HepG2 (cell line): ENCODE measurements around the gene MSL3B.
A peak's percentile ranks its signal among the peaks of the same experiment; 100 is the strongest.

ENCODE experiments used
- AKAP8 ChIP-seq: sonication (generic); formaldehyde crosslinking; IDR thresholded peaks from 2 replicates; pipeline ENCODE4 v1.5.1; 2020; ENCODE audit warnings: mild to moderate bottlenecking, missing genetic modification reagents
- POLR2A ChIP-seq, 2 experiments: IDR thresholded peaks; 2 replicates each; pipeline ENCODE4 v1.6.1; 2011; ENCODE audit warnings: low read depth in 2 of 2, low read length in 2 of 2, mild to moderate bottlenecking in 1 of 2, moderate library complexity in 1 of 2; ENCODE audit not compliant: insufficient read depth in 1 of 2
- ZNF589 ChIP-seq: sonication (generic); formaldehyde crosslinking; conservative IDR thresholded peaks from 2 replicates; pipeline ENCODE4 v1.8.0; 2022; ENCODE audit warnings: mild to moderate bottlenecking, moderate library complexity, missing genetic modification reagents
- TF ChIP-seq, protein P1 (sequence below), 2 experiments: IDR thresholded peaks; 2 replicates each; pipeline ENCODE4 v1.6.1; 2011 to 2012; ENCODE audit warnings: low read length in 2 of 2, borderline replicate concordance in 1 of 2, low read depth in 1 of 2, mild to moderate bottlenecking in 1 of 2, moderate library complexity in 1 of 2

GRCh38 chr2:233838726-233839446 is 29.3 kb downstream of the MSL3B start:
- no peak for TF ChIP-seq ZNF589
- TF ChIP-seq POLR2A (IDR thresholded peaks at IDR 0.05; ENCODE audit: insufficient read depth in 1 of 2, low read depth in 2 of 2, low read length in 2 of 2): 0 out of 4 replicates have a peak, but pooled peaks of 1 of the 2 experiments have one; percentile 8
- TF ChIP-seq AKAP8 (CRISPR knock-in tag): no peak
- TF ChIP-seq, protein P1, sequence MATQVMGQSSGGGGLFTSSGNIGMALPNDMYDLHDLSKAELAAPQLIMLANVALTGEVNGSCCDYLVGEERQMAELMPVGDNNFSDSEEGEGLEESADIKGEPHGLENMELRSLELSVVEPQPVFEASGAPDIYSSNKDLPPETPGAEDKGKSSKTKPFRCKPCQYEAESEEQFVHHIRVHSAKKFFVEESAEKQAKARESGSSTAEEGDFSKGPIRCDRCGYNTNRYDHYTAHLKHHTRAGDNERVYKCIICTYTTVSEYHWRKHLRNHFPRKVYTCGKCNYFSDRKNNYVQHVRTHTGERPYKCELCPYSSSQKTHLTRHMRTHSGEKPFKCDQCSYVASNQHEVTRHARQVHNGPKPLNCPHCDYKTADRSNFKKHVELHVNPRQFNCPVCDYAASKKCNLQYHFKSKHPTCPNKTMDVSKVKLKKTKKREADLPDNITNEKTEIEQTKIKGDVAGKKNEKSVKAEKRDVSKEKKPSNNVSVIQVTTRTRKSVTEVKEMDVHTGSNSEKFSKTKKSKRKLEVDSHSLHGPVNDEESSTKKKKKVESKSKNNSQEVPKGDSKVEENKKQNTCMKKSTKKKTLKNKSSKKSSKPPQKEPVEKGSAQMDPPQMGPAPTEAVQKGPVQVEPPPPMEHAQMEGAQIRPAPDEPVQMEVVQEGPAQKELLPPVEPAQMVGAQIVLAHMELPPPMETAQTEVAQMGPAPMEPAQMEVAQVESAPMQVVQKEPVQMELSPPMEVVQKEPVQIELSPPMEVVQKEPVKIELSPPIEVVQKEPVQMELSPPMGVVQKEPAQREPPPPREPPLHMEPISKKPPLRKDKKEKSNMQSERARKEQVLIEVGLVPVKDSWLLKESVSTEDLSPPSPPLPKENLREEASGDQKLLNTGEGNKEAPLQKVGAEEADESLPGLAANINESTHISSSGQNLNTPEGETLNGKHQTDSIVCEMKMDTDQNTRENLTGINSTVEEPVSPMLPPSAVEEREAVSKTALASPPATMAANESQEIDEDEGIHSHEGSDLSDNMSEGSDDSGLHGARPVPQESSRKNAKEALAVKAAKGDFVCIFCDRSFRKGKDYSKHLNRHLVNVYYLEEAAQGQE (IDR thresholded peaks at IDR 0.05; ENCODE audit: borderline replicate concordance in 1 of 2, low read depth in 1 of 2, low read length in 2 of 2): no peak
